IMR-90 (cell line): Measurements from ENCODE around the gene ORAI1. TPM values are rescaled to one million over a fixed set of nuclear protein-coding genes. Genes with fewer than 3 reads are reported as not detected.
A peak's percentile ranks its signal among the peaks of the same experiment; 100 is the strongest.

ENCODE experiments used
- ATAC-seq: fragments of 200-7000 bp; cut with Tn5 transposase; 2 replicates; pipeline ENCODE4 v1.9.1; 2020; ENCODE audit warnings: low read depth, mild to moderate bottlenecking, moderate library complexity
- BruUV-seq: library from RNA; stranded (reverse); fragments of 400-500 nt; replicated peaks from 2 replicates; lab custom pipeline; 2021; lab: Mats Ljungman, UMichigan
- CTCF ChIA-PET: fragments of 300-600 bp; formaldehyde crosslinking; extraction: SDS; loops from one replicate; lab custom pipeline; 2021; ENCODE audit warnings: antibody characterized with exemption; lab: Yijun Ruan, JAX
- POLR2A ChIA-PET: fragments of 300-600 bp; sonication (Branson Sonifier 250); formaldehyde crosslinking; loops from one replicate; lab custom pipeline; 2022; ENCODE audit warnings: antibody characterized with exemption; ENCODE audit not compliant: unreplicated experiment; lab: Charles Lee
- DNase-seq: peaks from one replicate; pipeline ENCODE4 v3.0.0; 2013
- H2AFZ ChIP-seq: replicated peaks from 2 replicates; pipeline ENCODE3; 2013; ENCODE audit warnings: low read length, mild to moderate bottlenecking; ENCODE audit not compliant: poor library complexity
- H2AK5ac ChIP-seq: 2 replicates; pipeline ENCODE4 v1.6.1; 2013; ENCODE audit warnings: low read depth, low read length, inconsistent platforms
- H2AK9ac ChIP-seq: replicated peaks from 2 replicates; pipeline ENCODE3; 2013; ENCODE audit warnings: mild to moderate bottlenecking, low read depth, low read length, moderate library complexity; ENCODE audit not compliant: poor library complexity
- H2BK120ac ChIP-seq: 2 replicates; pipeline ENCODE4 v1.6.1; 2013; ENCODE audit warnings: low read depth, low read length, inconsistent platforms
- H2BK15ac ChIP-seq: 3 replicates; pipeline ENCODE4 v1.6.1; 2013; ENCODE audit warnings: low read depth, low read length, inconsistent platforms
- H2BK20ac ChIP-seq: 2 replicates; pipeline ENCODE4 v1.6.1; 2013; ENCODE audit warnings: low read depth, mild to moderate bottlenecking, inconsistent platforms, low read length, moderate library complexity
- H2BK5ac ChIP-seq: 2 replicates; pipeline ENCODE4 v1.6.1; 2013; ENCODE audit warnings: mild to moderate bottlenecking, low read depth, low read length, inconsistent platforms; ENCODE audit not compliant: poor library complexity, severe bottlenecking
- H3K14ac ChIP-seq: replicated peaks from 2 replicates; pipeline ENCODE4 v1.6.1; 2013; ENCODE audit warnings: low read depth, low read length, inconsistent platforms
- H3K18ac ChIP-seq: 2 replicates; pipeline ENCODE4 v1.6.1; 2013; ENCODE audit warnings: low read depth, low read length, control low read depth
- H3K23ac ChIP-seq: 2 replicates; pipeline ENCODE4 v1.6.1; 2013; ENCODE audit warnings: low read depth, low read length, inconsistent platforms
- H3K27ac ChIP-seq: 2 replicates; pipeline ENCODE4 v1.5.1; 2013; ENCODE audit warnings: mild to moderate bottlenecking, control low read depth, low read length; ENCODE audit not compliant: insufficient read depth
- H3K27me3 ChIP-seq: 2 replicates; pipeline ENCODE4 v1.6.1; 2013; ENCODE audit warnings: low read length; ENCODE audit not compliant: control insufficient read depth, insufficient read depth
- H3K36me3 ChIP-seq: 2 replicates; pipeline ENCODE4 v1.6.1; 2013; ENCODE audit warnings: low read length, mixed read lengths; ENCODE audit not compliant: control insufficient read depth, insufficient read depth
- H3K4ac ChIP-seq: 2 replicates; pipeline ENCODE4 v1.6.1; 2013; ENCODE audit warnings: low read depth, low read length, inconsistent platforms
- H3K4me1 ChIP-seq: 2 replicates; pipeline ENCODE4 v1.6.1; 2013; ENCODE audit warnings: low read length, mixed read lengths; ENCODE audit not compliant: control insufficient read depth, insufficient read depth
- H3K4me2 ChIP-seq: 2 replicates; pipeline ENCODE4 v1.6.1; 2013; ENCODE audit warnings: low read depth, mild to moderate bottlenecking, control low read depth, low read length, moderate library complexity
- H3K4me3 ChIP-seq: 2 replicates; pipeline ENCODE4 v1.5.1; 2013; ENCODE audit warnings: low read depth, mild to moderate bottlenecking, control low read depth, low read length, moderate library complexity; ENCODE audit not compliant: insufficient read depth
- H3K56ac ChIP-seq: 2 replicates; pipeline ENCODE4 v1.6.1; 2013; ENCODE audit warnings: low read length, inconsistent platforms; ENCODE audit not compliant: insufficient read depth; ENCODE audit errors: extremely low read depth
- H3K79me1 ChIP-seq, 2 experiments: 2 replicates each; pipeline ENCODE4 v1.6.1; 2013; ENCODE audit warnings: low read length in 2 of 2, inconsistent platforms in 1 of 2, low read depth in 1 of 2
- H3K9ac ChIP-seq: 2 replicates; pipeline ENCODE4 v1.6.1; 2013; ENCODE audit warnings: low read depth, low read length, control low read depth
- H3K9me1 ChIP-seq: 2 replicates; pipeline ENCODE4 v1.6.1; 2013; ENCODE audit warnings: low read length, inconsistent platforms; ENCODE audit not compliant: insufficient read depth
- H3K9me3 ChIP-seq: 2 replicates; pipeline ENCODE4 v1.6.1; 2013; ENCODE audit warnings: low read length; ENCODE audit not compliant: control insufficient read depth, insufficient read depth
- H4K20me1 ChIP-seq: 2 replicates; pipeline ENCODE4 v1.6.1; 2013; ENCODE audit warnings: low read length, inconsistent platforms; ENCODE audit not compliant: insufficient read depth
- H4K5ac ChIP-seq: 2 replicates; pipeline ENCODE4 v1.6.1; 2013; ENCODE audit warnings: mild to moderate bottlenecking, low read depth, low read length, control low read depth
- H4K8ac ChIP-seq, 2 experiments: 2 replicates each; pipeline ENCODE4 v1.6.1; 2013; ENCODE audit warnings: low read depth in 2 of 2, low read length in 2 of 2, control low read depth in 1 of 2, inconsistent platforms in 1 of 2
- H4K91ac ChIP-seq: 2 replicates; pipeline ENCODE4 v1.6.1; 2013; ENCODE audit warnings: low read depth, low read length, inconsistent platforms; ENCODE audit not compliant: insufficient read depth
- BHLHE40 ChIP-seq: fragments of 150-350 bp; IDR thresholded peaks from 2 replicates; pipeline ENCODE4 v1.6.1; 2016; ENCODE audit warnings: mild to moderate bottlenecking, low read depth, low read length
- CHD1 ChIP-seq: IDR thresholded peaks from 2 replicates; pipeline ENCODE4 v1.6.1; 2012; ENCODE audit warnings: low read depth, low read length, improper control_type of control experiment
- FOS ChIP-seq: fragments of 150-350 bp; IDR thresholded peaks from 2 replicates; pipeline ENCODE4 v1.6.1; 2016; ENCODE audit warnings: low read depth, low read length
- MAZ ChIP-seq: IDR thresholded peaks from 2 replicates; pipeline ENCODE4 v1.6.1; 2012; ENCODE audit warnings: low read depth, mild to moderate bottlenecking, low read length, improper control_type of control experiment, moderate library complexity, borderline replicate concordance
- POLR2A ChIP-seq: IDR thresholded peaks from 2 replicates; pipeline ENCODE4 v1.6.1; 2012; ENCODE audit warnings: mild to moderate bottlenecking, low read depth, low read length
- SMC3 ChIP-seq: fragments of 150-350 bp; IDR thresholded peaks from 2 replicates; pipeline ENCODE4 v1.6.1; 2016; ENCODE audit warnings: low read depth, mild to moderate bottlenecking, antibody characterized with exemption, low read length, moderate library complexity
- WGBS, 2 experiments: methylation state at CpG; one replicate each; pipeline versions ENCODE4 v1.1.5 to v1.1.7; 2013; ENCODE audit warnings: missing lambda C conversion rate in 2 of 2; ENCODE audit not compliant: insufficient read length in 1 of 2; ENCODE audit errors: extremely low coverage in 2 of 2; 5-methylcytosine and 5-hydroxymethylcytosine counted together
- dilution Hi-C: fragments of 300-500 bp; cut with HindIII; formaldehyde crosslinking; loops from one replicate; pipeline ENCODE4 v1.14.3; 2018; ENCODE audit warnings: low sequenced_read_pairs; ENCODE audit not compliant: unreplicated experiment
- in situ Hi-C: fragments of 300-500 bp; cut with MboI; formaldehyde crosslinking; loops from 3 replicates; pipeline ENCODE4 v1.14.3; 2019; ENCODE audit warnings: low sequenced_read_pairs, inconsistent platforms, mixed read lengths
- intact Hi-C: fragments of 100-400 bp; cut with micrococcal nuclease; formaldehyde crosslinking; loops from 2 replicates; pipeline ENCODE4 v1.10.0; 2022
- polyA plus RNA-seq, 3 experiments: library from polyadenylated mRNA; depleted of rRNA; stranded (reverse); fragments of >200 nt; gene quantifications; 2 replicates each; pipeline ENCODE4 v1.2.3, GENCODE V29; 2012; ENCODE audit warnings: low replicate concordance in 1 of 3
- total RNA-seq: library from RNA; depleted of rRNA; stranded (reverse); fragments of >200 nt; gene quantifications from 2 replicates; pipeline ENCODE4 v1.2.3, GENCODE V29; 2012
- TF ChIP-seq, protein P1 (sequence below): fragments of 150-350 bp; IDR thresholded peaks from 2 replicates; pipeline ENCODE4 v1.6.1; 2016; ENCODE audit warnings: low read depth, mild to moderate bottlenecking, low read length, moderate library complexity, borderline replicate concordance

The ORAI1 gene
- total and polyA plus RNA-seq, 2 of the 4 experiments (the other 2 are of a cell fraction), result 3.9 to 22.7 TPM

GRCh38 chr12:121673013-121673511 lies 46.7 kb downstream of the ORAI1 start:
- H3K4me3 ChIP-seq, result no peak overlapping the region
- H2AFZ ChIP-seq, result peak overlapping the region; percentile 91
- H2BK20ac ChIP-seq, result no peak overlapping the region
- H3K9me1 ChIP-seq, result 0 out of 2 replicates have a peak, but pooled peaks cover 4% of the 10 kb centered on the region
- H2BK120ac ChIP-seq, result no peak overlapping the region
- H3K27ac ChIP-seq, result no peak overlapping the region
- no peak overlapping the region for H3K4me2 ChIP-seq
- no peak overlapping the region for H3K56ac ChIP-seq
- no peaks in the 10 kb centered on the region for H3K9me3 ChIP-seq
- H2BK5ac ChIP-seq, result no peak overlapping the region
- no peak for TF ChIP-seq MAZ
- no peak for TF ChIP-seq SMC3
- no peak for TF ChIP-seq BHLHE40
- no peak for TF ChIP-seq POLR2A
- no peak for TF ChIP-seq FOS
- TF ChIP-seq, protein P1, sequence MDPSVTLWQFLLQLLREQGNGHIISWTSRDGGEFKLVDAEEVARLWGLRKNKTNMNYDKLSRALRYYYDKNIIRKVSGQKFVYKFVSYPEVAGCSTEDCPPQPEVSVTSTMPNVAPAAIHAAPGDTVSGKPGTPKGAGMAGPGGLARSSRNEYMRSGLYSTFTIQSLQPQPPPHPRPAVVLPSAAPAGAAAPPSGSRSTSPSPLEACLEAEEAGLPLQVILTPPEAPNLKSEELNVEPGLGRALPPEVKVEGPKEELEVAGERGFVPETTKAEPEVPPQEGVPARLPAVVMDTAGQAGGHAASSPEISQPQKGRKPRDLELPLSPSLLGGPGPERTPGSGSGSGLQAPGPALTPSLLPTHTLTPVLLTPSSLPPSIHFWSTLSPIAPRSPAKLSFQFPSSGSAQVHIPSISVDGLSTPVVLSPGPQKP, result no peak
- TF ChIP-seq CHD1, result no peak
- no peak overlapping the region for H2AK5ac ChIP-seq
- no peak overlapping the region for H3K14ac ChIP-seq
- peak overlapping the region; percentile 5 for H2AK9ac ChIP-seq
- H3K36me3 ChIP-seq, result no peaks in the 10 kb centered on the region
- H3K9ac ChIP-seq, result no peak overlapping the region
- H3K27me3 ChIP-seq, result no peaks in the 10 kb centered on the region
- no peak overlapping the region for H2BK15ac ChIP-seq
- no peak overlapping the region for H4K5ac ChIP-seq
- H3K23ac ChIP-seq, result no peak overlapping the region
- H4K8ac ChIP-seq, result peak overlapping the region in 1 of 2 experiments; percentile 56; a peak in 2 of 4 replicates
- WGBS, 2 experiments, result 55% methylated on average over 6 of the region's 12 CpGs; no CpG with 5 or more reads in 1 of the 2 experiments
- dilution Hi-C loops (no loop called here), in situ Hi-C loops (no loop called here), intact Hi-C loops (loop anchor here (5.0 kb wide), 1 partner anchor 46 kb away; the partner anchor contains the start of gene ORAI1)
- no TSS peak for BruUV-seq
- ChIA-PET POLR2A (no interaction called here), CTCF (no interaction called here)
- peaks cover 3% of the 10 kb centered on the region for H3K4me1 ChIP-seq
- no peaks in the 10 kb centered on the region for H3K79me1 ChIP-seq
- no peak for ATAC-seq
- no peak overlapping the region for H4K91ac ChIP-seq
- H3K4ac ChIP-seq, result no peak overlapping the region
- no peaks in the 10 kb centered on the region for H4K20me1 ChIP-seq
- no peak overlapping the region for H3K18ac ChIP-seq
- DNase-seq, result no peak
